GM21390 (cell line): ENCODE results near the gene EPHA5.

Source experiments
- ATAC-seq: cut with Tn5 transposase; IDR thresholded peaks from one replicate; pipeline ENCODE4 v1.9.1; 2021; ENCODE audit not compliant: unreplicated experiment

The EPHA5 gene

GRCh38 chr4:65635051-65635821 lies 35.1 kb downstream of the EPHA5 start:
- no peak for ATAC-seq

GRCh38 chr4:65624651-65625050 lies 45.6 kb downstream of the EPHA5 start:
- ATAC-seq = no peak

- ATAC-seq = no peak
Observed at GRCh38 chr4:65623506-65623905, 46.8 kb downstream of the EPHA5 start.

- no peak for ATAC-seq
Observed at GRCh38 chr4:65617416-65617815, 52.9 kb downstream of the EPHA5 start.

- ATAC-seq = no peak
Observed at GRCh38 chr4:65604515-65604914, 65.8 kb downstream of the EPHA5 start.

- no peak for ATAC-seq
Observed at GRCh38 chr4:65600656-65601055, 69.6 kb downstream of the EPHA5 start.

- ATAC-seq = no peak
Observed at GRCh38 chr4:65599340-65599739, 70.9 kb downstream of the EPHA5 start.

- no peak for ATAC-seq
Observed at GRCh38 chr4:65597697-65598096, 72.6 kb downstream of the EPHA5 start.

GRCh38 chr4:65592089-65592488 lies 78.2 kb downstream of the EPHA5 start:
- ATAC-seq = no peak

GRCh38 chr4:65589921-65590320 lies 80.4 kb downstream of the EPHA5 start:
- no peak for ATAC-seq

- no peak for ATAC-seq
Observed at GRCh38 chr4:65589331-65589730, 81.0 kb downstream of the EPHA5 start.

- ATAC-seq = no peak
Observed at GRCh38 chr4:65580551-65580950, 89.7 kb downstream of the EPHA5 start.

- no peak for ATAC-seq
Observed at GRCh38 chr4:65566473-65566872, 103.8 kb downstream of the EPHA5 start.

GRCh38 chr4:65561164-65561563 lies 109.1 kb downstream of the EPHA5 start:
- no peak for ATAC-seq

GRCh38 chr4:65559270-65559669 lies 111.0 kb downstream of the EPHA5 start:
- no peak for ATAC-seq

- no peak for ATAC-seq
Observed at GRCh38 chr4:65552057-65552456, 118.2 kb downstream of the EPHA5 start.

GRCh38 chr4:65550500-65550899 lies 119.8 kb downstream of the EPHA5 start:
- ATAC-seq = no peak

GRCh38 chr4:65546882-65547416 lies 123.3 kb downstream of the EPHA5 start:
- ATAC-seq = no peak

- ATAC-seq = no peak
Observed at GRCh38 chr4:65538571-65538970, 131.7 kb downstream of the EPHA5 start.

GRCh38 chr4:65535113-65535512 lies 135.2 kb downstream of the EPHA5 start:
- ATAC-seq = no peak

GRCh38 chr4:65521666-65522065 lies 148.6 kb downstream of the EPHA5 start:
- no peak for ATAC-seq

GRCh38 chr4:65515646-65516045 lies 154.6 kb downstream of the EPHA5 start:
- ATAC-seq = no peak

GRCh38 chr4:65510976-65511375 lies 159.3 kb downstream of the EPHA5 start:
- no peak for ATAC-seq
